Sigmoid colon (tissue), 7 donors: ENCODE results near the gene NLN. TPM values are rescaled to one million over a fixed set of nuclear protein-coding genes. Genes with fewer than 3 reads are reported as not detected.

Experiments used
- DNase-seq: peaks from one replicate; pipeline ENCODE4 v3.0.0-alpha.2; 2019
- H3K27ac ChIP-seq, 4 donors: fragments of 200-600 bp; sonication (generic); one replicate each; pipeline ENCODE4 v1.5.1; 2016 to 2019; ENCODE audit warnings: mild to moderate bottlenecking in 1 of 4
- H3K27me3 ChIP-seq, 3 donors: fragments of 200-600 bp; sonication (generic); one replicate each; pipeline ENCODE4 v1.5.1; 2019; ENCODE audit warnings: mild to moderate bottlenecking in 1 of 3
- H3K36me3 ChIP-seq, 4 donors: fragments of 200-600 bp; sonication (generic); one replicate each; pipeline ENCODE4 v1.5.1; 2016 to 2019
- H3K4me1 ChIP-seq, 4 donors: fragments of 200-600 bp; sonication (generic); one replicate each; pipeline ENCODE4 v1.5.1; 2017 to 2019
- H3K4me3 ChIP-seq, 4 donors: fragments of 200-600 bp; sonication (generic); one replicate each; pipeline ENCODE4 v1.5.1; 2017 to 2019; ENCODE audit warnings: mild to moderate bottlenecking in 2 of 4, moderate library complexity in 1 of 4
- H3K9me3 ChIP-seq, 4 donors: fragments of 200-600 bp in 3 of 4; sonication (generic) in 3 of 4; one replicate each; pipeline versions ENCODE4 v1.5.1 to v1.6.1; 2013 to 2019
- EP300 ChIP-seq, 4 donors: sonication (generic); formaldehyde crosslinking; IDR thresholded peaks; one replicate each; pipeline ENCODE4 v1.6.1; 2017; ENCODE audit warnings: antibody characterized with exemption in 4 of 4
- POLR2A ChIP-seq, 2 donors: fragments of 450-650 bp; IDR thresholded peaks; one replicate each; pipeline ENCODE4 v1.6.1; 2016; ENCODE audit warnings: antibody characterized with exemption in 2 of 2, mild to moderate bottlenecking in 2 of 2, moderate library complexity in 2 of 2
- POLR2AphosphoS5 ChIP-seq, 4 donors: sonication (generic); formaldehyde crosslinking; IDR thresholded peaks; one replicate each; pipeline ENCODE4 v1.6.1; 2017; ENCODE audit warnings: antibody characterized with exemption in 4 of 4
- WGBS, 2 donors: extraction: QIAGEN DNeasy Blood & Tissue Kit; methylation state at CpG; one replicate each; pipeline ENCODE4 v1.1.7; 2013; 5-methylcytosine and 5-hydroxymethylcytosine counted together
- intact Hi-C: fragments of 100-400 bp; cut with DNase I; formaldehyde crosslinking; loops from one replicate; pipeline ENCODE4 v1.15.1; 2023
- polyA plus RNA-seq, 3 donors: library from polyadenylated mRNA; stranded (reverse); fragments of 200-250 nt; gene quantifications; one replicate each; pipeline ENCODE4 v1.2.3, GENCODE V29; 2013
- total RNA-seq, 4 donors: library from RNA; depleted of rRNA; stranded (reverse); fragments of >200 nt; gene quantifications; one replicate each; pipeline ENCODE4 v1.1.0, GENCODE V29; 2016
- TF ChIP-seq, protein P1 (sequence below), 4 experiments: fragments of 450-650 bp in 3 of 4; fragments of 200-600 bp in 1 of 4; IDR thresholded peaks; one replicate each; pipeline ENCODE4 v1.5.1; 2016 to 2019; ENCODE audit warnings: antibody characterized with exemption in 4 of 4, mild to moderate bottlenecking in 3 of 4, moderate library complexity in 2 of 4
- donor health status: healthy with polysubstance abuse.
- donor health status: Bipolar disorder and iron deficiency.
- donor health status: healthy.

NLN gene
- total and polyA plus RNA-seq, 7 donors: 4.8 to 43.7 (median 7.8) TPM

DNA sequence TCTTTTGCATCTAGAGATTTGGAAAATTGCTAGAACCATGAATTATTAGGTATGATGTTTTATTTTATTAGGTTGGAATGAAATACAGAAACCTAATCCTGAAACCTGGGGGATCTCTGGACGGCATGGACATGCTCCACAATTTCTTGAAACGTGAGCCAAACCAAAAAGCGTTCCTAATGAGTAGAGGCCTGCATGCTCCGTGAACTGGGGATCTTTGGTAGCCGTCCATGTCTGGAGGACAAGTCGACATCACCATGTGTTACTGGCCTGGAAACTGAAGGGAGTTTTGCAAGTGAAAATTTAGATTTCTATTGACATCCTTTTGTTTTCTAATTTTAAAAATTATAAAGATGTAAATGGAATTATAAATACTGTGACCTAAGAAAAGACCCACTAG is 100.7 kb downstream of the NLN start:
- Histone ChIP-seq H3K36me3 (no peaks in the 10 kb centered on the region), H3K4me3 (no peak overlapping the region), H3K9me3 (no peaks in the 10 kb centered on the region), H3K27ac (no peak overlapping the region), H3K27me3 (no peaks in the 10 kb centered on the region), H3K4me1 (no peaks in the 10 kb centered on the region)
- WGBS, 2 donors: 94% methylated on average over 6 of the region's 6 CpGs
- no peak for DNase-seq
- intact Hi-C loops: no loop called here
- TF ChIP-seq EP300 (IDR thresholded peaks at IDR 0.05) (no peak), POLR2A (IDR thresholded peaks at IDR 0.05) (no peak), POLR2AphosphoS5 (IDR thresholded peaks at IDR 0.05) (no peak)
- TF ChIP-seq, protein P1, sequence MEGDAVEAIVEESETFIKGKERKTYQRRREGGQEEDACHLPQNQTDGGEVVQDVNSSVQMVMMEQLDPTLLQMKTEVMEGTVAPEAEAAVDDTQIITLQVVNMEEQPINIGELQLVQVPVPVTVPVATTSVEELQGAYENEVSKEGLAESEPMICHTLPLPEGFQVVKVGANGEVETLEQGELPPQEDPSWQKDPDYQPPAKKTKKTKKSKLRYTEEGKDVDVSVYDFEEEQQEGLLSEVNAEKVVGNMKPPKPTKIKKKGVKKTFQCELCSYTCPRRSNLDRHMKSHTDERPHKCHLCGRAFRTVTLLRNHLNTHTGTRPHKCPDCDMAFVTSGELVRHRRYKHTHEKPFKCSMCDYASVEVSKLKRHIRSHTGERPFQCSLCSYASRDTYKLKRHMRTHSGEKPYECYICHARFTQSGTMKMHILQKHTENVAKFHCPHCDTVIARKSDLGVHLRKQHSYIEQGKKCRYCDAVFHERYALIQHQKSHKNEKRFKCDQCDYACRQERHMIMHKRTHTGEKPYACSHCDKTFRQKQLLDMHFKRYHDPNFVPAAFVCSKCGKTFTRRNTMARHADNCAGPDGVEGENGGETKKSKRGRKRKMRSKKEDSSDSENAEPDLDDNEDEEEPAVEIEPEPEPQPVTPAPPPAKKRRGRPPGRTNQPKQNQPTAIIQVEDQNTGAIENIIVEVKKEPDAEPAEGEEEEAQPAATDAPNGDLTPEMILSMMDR (IDR thresholded peaks at IDR 0.05): no peak

DNA sequence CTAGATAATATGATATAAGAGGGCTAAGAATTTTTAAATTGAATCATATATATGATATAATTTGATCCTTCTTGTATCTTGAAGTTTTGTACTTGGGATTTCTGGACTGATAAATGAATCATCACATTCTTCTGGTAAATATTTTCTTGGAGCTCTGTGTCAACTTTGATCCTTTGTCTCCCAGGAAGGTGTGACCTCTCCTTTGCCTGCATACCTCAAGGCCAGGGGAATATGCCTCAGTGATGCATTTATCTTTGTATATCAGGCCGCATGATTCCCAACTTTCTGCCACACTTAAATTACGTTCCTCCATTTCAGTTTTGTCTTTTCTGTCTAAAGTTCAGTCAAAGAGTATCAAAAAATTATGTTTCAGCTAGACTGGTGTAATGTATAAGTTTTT is 101.2 kb downstream of the NLN start:
- Histone ChIP-seq H3K36me3 (no peaks in the 10 kb centered on the region), H3K4me3 (no peak overlapping the region), H3K27ac (no peak overlapping the region), H3K9me3 (no peaks in the 10 kb centered on the region), H3K4me1 (no peaks in the 10 kb centered on the region), H3K27me3 (no peaks in the 10 kb centered on the region)
- no peak for DNase-seq
- 93% methylated on average over 2 of the region's 2 CpGs for WGBS, 2 donors
- intact Hi-C loops: no loop called here
- TF ChIP-seq EP300 (IDR thresholded peaks at IDR 0.05): no peak
- TF ChIP-seq POLR2AphosphoS5 (IDR thresholded peaks at IDR 0.05): no peak
- TF ChIP-seq, protein P1 (IDR thresholded peaks at IDR 0.05): no peak
- no peak for TF ChIP-seq POLR2A (IDR thresholded peaks at IDR 0.05)

DNA sequence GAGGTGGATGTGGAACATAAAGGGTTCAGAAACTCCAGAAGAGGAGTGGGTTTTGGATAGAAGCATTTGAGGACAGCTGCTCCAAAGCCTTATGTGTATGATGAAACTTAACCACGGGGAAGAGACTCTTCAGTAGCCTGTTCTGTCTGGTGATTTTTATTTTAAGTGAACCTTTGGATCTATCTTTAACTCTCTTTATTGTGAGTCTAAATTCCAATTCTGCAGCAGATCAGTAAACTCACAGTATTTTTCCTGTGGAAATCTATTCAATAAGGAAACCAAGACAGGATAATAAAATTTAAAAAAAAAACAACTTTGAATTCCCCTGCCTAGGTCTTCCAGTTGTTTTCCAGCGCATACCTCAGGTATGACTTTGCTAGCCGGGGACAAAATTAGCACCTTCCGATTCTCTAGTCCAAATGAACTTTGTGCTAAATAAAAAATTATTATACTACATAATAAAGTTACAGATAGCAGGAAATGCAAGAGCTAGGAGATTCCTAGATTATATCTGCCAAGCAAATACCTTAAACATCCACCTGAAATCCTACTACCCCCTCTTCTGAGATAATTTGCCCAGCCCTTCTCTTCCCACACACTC is 101.9 kb downstream of the NLN start:
- Histone ChIP-seq H3K4me3 (no peak overlapping the region), H3K27ac (no peak overlapping the region), H3K4me1 (no peaks in the 10 kb centered on the region), H3K9me3 (no peaks in the 10 kb centered on the region), H3K36me3 (no peaks in the 10 kb centered on the region), H3K27me3 (no peaks in the 10 kb centered on the region)
- intact Hi-C loops: no loop called here
- TF ChIP-seq, protein P1 (IDR thresholded peaks at IDR 0.05): no peak
- TF ChIP-seq EP300 (IDR thresholded peaks at IDR 0.05) (no peak), POLR2AphosphoS5 (IDR thresholded peaks at IDR 0.05) (no peak), POLR2A (IDR thresholded peaks at IDR 0.05) (no peak)
- no peak for DNase-seq
- 23 to 68% methylated on average over 4 of the region's 4 CpGs for WGBS, 2 donors

DNA sequence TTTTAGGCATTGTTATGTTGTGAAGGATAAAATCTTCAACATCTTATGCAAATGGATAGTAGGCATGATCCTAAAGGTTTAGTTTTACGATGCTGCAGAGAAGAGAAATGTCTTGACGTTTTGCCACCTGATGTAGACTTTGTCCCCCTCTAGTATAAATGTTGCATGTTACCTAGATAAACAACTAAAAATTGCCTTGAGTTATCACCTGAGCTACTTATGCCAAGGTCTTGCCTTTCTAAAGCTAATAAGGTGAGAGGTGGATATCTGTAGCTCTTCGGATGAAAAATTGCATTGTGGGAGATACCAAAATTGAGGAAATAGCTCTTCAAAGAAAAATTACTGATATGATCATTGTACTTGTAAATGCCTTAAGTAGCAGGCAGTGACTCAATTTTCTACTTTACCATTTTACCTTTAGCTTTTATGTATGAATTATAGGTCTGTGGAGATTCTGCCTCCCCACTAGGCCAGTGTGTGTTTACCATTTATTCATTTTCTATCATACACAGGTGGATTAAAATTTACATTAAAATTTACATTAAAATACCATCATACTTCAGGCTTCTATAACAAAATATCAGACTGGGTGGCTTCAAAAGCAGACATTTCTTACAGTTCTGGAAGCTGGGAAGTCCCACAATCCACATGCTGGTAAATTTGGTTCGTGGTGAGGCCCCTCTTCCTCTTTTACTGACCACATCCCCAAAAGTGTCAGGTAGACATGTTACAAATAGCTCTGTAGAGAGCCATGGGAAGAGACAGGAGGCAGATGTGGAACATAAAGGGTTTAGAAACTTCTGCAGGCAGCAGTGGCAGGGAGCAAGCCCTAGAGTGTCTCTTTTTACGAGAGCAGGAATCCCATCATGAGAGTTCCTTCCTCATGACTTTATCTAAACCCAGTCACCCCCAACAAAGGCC is 103.7 kb downstream of the NLN start:
- Histone ChIP-seq H3K9me3 (no peaks in the 10 kb centered on the region), H3K4me3 (no peak overlapping the region), H3K27me3 (no peaks in the 10 kb centered on the region), H3K36me3 (no peaks in the 10 kb centered on the region), H3K4me1 (no peaks in the 10 kb centered on the region), H3K27ac (no peak overlapping the region)
- intact Hi-C loops: no loop called here
- no peak for DNase-seq
- TF ChIP-seq, protein P1 (IDR thresholded peaks at IDR 0.05): no peak
- TF ChIP-seq POLR2AphosphoS5 (IDR thresholded peaks at IDR 0.05): no peak
- TF ChIP-seq POLR2A (IDR thresholded peaks at IDR 0.05): no peak
- TF ChIP-seq EP300 (IDR thresholded peaks at IDR 0.05): no peak
- 46 to 63% methylated on average over 5 of the region's 5 CpGs for WGBS, 2 donors
